IgD-negative memory B cell (primary cell): ENCODE measurements around the gene CPZ. TPM values are rescaled to one million over a fixed set of nuclear protein-coding genes. Genes with fewer than 3 reads are reported as not detected.
A peak's percentile ranks its signal among the peaks of the same experiment; 100 is the strongest.

Source experiments
- H3K27ac Mint-ChIP-seq, 3 donors: one replicate each; pipeline ENCODE4 v1.8.0; 2020 to 2022; ENCODE audit warnings: mild to moderate bottlenecking in 3 of 3, mixed read lengths in 3 of 3, moderate library complexity in 1 of 3
- H3K27me3 Mint-ChIP-seq: one replicate; pipeline ENCODE4 v1.8.0; 2021; ENCODE audit warnings: mixed read lengths
- H3K36me3 Mint-ChIP-seq: one replicate; pipeline ENCODE4 v1.8.0; 2020; ENCODE audit warnings: mild to moderate bottlenecking, mixed read lengths
- H3K4me1 Mint-ChIP-seq, 3 donors: one replicate each; pipeline ENCODE4 v1.8.0; 2020 to 2022; ENCODE audit warnings: mixed read lengths in 3 of 3, mild to moderate bottlenecking in 1 of 3
- H3K4me3 Mint-ChIP-seq, 4 donors: one replicate each; pipeline ENCODE4 v1.8.0; 2020 to 2022; ENCODE audit warnings: mild to moderate bottlenecking in 4 of 4, mixed read lengths in 4 of 4, moderate library complexity in 3 of 4
- H3K9me3 Mint-ChIP-seq, 3 donors: one replicate each; pipeline ENCODE4 v1.8.0; 2020 to 2021; ENCODE audit warnings: mixed read lengths in 3 of 3, mild to moderate bottlenecking in 1 of 3
- polyA plus RNA-seq: library from polyadenylated mRNA; unstranded; fragments of 300-500 nt; fragmentation: Illumina TruSeq; gene quantifications from one replicate; pipeline ENCODE4 v1.2.3, GENCODE V29; 2021

The CPZ gene
- polyA plus RNA-seq, 1 donor from 2014 or later = not detected

- Mint-ChIP-seq H3K4me1 (no peaks in the 10 kb centered on the region), H3K9me3 (no peaks in the 10 kb centered on the region), H3K27me3 (peaks cover 1% of the 10 kb centered on the region), H3K36me3 (peaks cover 1% of the 10 kb centered on the region), H3K27ac (no peak overlapping the region), H3K4me3 (peak overlapping the region in 1 of 4 donors; percentile 11)
Measured at GRCh38 chr4:8639021-8639420, 46.5 kb downstream of the CPZ start.

GRCh38 chr4:8639777-8640720 is 47.5 kb downstream of the CPZ start:
- H3K27me3 Mint-ChIP-seq = peaks cover 1% of the 10 kb centered on the region
- H3K36me3 Mint-ChIP-seq = peaks cover 1% of the 10 kb centered on the region
- H3K27ac Mint-ChIP-seq = no peak overlapping the region
- H3K9me3 Mint-ChIP-seq = no peaks in the 10 kb centered on the region
- H3K4me1 Mint-ChIP-seq = no peaks in the 10 kb centered on the region
- H3K4me3 Mint-ChIP-seq = no peak overlapping the region

DNA sequence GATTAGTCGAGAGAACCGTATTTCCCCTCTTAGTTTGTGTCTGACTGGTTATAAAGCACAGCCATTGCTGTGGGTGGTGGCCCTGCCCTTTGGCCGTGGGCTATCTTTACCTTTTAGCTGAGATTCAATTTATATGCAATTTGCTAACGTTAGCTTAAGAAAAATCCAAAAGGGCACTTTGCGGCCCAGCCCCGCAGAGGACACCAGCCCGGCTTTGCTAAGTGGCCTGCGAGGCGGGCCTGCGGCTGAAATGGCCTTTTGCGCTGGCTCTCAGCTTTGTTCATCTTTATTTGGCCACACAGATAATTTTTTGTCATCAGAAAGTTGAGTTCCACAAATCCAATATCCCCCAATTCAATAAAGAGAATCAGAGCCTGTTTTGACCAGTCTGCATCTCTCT is 48.3 kb downstream of the CPZ start:
- no peak overlapping the region for H3K4me3 Mint-ChIP-seq
- peaks cover 1% of the 10 kb centered on the region for H3K27me3 Mint-ChIP-seq
- H3K4me1 Mint-ChIP-seq = no peaks in the 10 kb centered on the region
- H3K27ac Mint-ChIP-seq = peak overlapping the region in 1 of 3 donors; percentile 31
- peaks cover 1% of the 10 kb centered on the region for H3K36me3 Mint-ChIP-seq
- H3K9me3 Mint-ChIP-seq = no peaks in the 10 kb centered on the region

- no peaks in the 10 kb centered on the region for H3K4me1 Mint-ChIP-seq
- H3K4me3 Mint-ChIP-seq = no peak overlapping the region
- no peaks in the 10 kb centered on the region for H3K9me3 Mint-ChIP-seq
- H3K36me3 Mint-ChIP-seq = peaks cover 1% of the 10 kb centered on the region
- peak overlapping the region in 1 of 3 donors; percentile 31 for H3K27ac Mint-ChIP-seq
- H3K27me3 Mint-ChIP-seq = peaks cover 1% of the 10 kb centered on the region
Measured at GRCh38 chr4:8641256-8641655, 48.7 kb downstream of the CPZ start.

GRCh38 chr4:8641931-8642650 is 49.5 kb downstream of the CPZ start:
- Mint-ChIP-seq H3K4me3 (no peak overlapping the region), H3K27ac (no peak overlapping the region)

DNA sequence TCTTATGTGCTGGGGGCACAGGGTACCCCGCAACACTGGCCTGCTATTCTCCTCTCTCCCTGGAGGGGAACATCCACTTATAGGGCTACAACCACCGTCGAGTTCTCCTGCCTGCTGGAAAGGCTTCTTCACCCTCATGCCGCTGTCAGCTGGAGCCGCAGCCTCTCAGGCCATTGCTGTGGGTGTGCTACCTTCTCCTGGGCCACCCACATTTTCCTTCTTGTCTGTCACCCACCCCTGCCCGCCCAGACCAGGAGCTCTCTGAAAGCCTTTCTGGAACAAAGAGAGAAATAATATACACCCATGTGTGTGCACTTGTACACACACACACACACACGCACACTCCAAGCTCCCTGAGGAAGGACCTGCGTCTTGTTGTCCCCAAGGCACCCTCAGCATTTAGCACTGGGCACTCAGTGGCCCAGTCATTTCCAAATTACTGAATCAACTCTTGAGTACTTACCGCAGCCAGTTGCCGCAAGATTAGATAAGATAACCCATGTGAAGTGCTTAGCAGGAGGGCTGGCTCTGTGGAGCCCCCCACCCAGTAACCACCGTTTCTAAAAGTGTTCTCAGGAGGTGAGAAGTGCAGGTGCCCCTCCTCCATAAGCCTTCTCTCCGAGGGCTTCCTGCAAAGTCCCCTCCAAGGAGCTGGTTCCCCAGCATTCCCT is 50.2 kb downstream of the CPZ start:
- no peak overlapping the region for H3K4me3 Mint-ChIP-seq
- H3K4me1 Mint-ChIP-seq = no peaks in the 10 kb centered on the region
- H3K27ac Mint-ChIP-seq = no peak overlapping the region
- H3K36me3 Mint-ChIP-seq = peaks cover 1% of the 10 kb centered on the region
- H3K27me3 Mint-ChIP-seq = peaks cover 1% of the 10 kb centered on the region
- no peaks in the 10 kb centered on the region for H3K9me3 Mint-ChIP-seq

More at GRCh38 chr4:8641931-8642650, 49.5 kb downstream of the CPZ start:
- Mint-ChIP-seq H3K9me3 (no peaks in the 10 kb centered on the region), H3K27me3 (peaks cover 1% of the 10 kb centered on the region), H3K4me1 (no peaks in the 10 kb centered on the region), H3K36me3 (peaks cover 1% of the 10 kb centered on the region)

DNA sequence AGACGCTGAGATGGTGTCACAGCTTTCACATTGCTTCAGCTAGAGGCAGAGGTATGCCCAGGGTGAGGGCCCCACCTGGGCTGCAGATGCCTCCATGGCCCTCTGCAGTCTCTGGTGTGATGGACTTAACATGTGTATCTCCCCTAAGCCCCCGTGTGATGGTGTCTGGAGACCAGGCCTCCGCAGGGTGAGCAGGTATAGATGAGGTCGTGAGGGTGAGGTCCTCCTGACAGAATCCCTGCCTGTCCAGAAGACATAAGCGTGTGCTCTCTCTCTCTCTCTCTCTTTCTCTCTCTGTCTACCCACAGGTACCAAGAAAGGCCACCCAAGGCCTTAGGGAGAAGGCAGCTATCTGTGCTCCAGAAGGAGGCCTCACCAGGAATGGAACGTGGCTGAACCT is 50.9 kb downstream of the CPZ start:
- Mint-ChIP-seq H3K4me3 (no peak overlapping the region), H3K27me3 (peaks cover 1% of the 10 kb centered on the region), H3K27ac (no peak overlapping the region), H3K9me3 (no peaks in the 10 kb centered on the region), H3K36me3 (peaks cover 1% of the 10 kb centered on the region), H3K4me1 (no peaks in the 10 kb centered on the region)

DNA sequence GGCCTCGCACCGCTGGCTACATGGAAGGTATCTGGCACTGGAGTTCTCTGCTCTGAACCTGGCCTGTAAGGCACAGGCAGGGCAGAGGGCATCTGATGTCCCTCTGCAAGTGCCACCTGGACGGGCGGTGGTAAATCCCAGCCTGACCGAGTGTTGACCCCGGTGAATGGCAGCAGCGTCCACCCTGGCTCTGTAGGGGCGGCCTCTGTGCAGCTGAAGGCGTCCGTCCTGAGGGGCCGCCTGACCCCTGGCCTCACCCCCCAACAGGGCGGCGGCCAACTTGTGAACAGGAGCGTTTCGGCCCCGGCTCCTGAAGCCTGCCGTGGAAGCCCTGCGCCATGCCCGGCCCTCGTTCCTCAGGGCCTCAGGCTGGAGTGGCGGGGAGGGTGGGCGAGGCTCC is 51.4 kb downstream of the CPZ start:
- Mint-ChIP-seq H3K9me3 (no peaks in the 10 kb centered on the region), H3K36me3 (no peaks in the 10 kb centered on the region), H3K27ac (no peak overlapping the region), H3K4me3 (no peak overlapping the region), H3K27me3 (peaks cover 1% of the 10 kb centered on the region), H3K4me1 (no peaks in the 10 kb centered on the region)

GRCh38 chr4:8644461-8644891 is 51.9 kb downstream of the CPZ start:
- Mint-ChIP-seq H3K4me3 (no peak overlapping the region), H3K27me3 (no peaks in the 10 kb centered on the region), H3K36me3 (no peaks in the 10 kb centered on the region), H3K9me3 (no peaks in the 10 kb centered on the region), H3K4me1 (peaks cover 0 to 1% (median 0%) of the 10 kb centered on the region in 3 donors), H3K27ac (no peak overlapping the region)

- peaks cover 0 to under 1% (median 0%) of the 10 kb centered on the region in 3 donors for H3K9me3 Mint-ChIP-seq
- H3K27me3 Mint-ChIP-seq = no peaks in the 10 kb centered on the region
- H3K27ac Mint-ChIP-seq = no peak overlapping the region
- H3K4me3 Mint-ChIP-seq = no peak overlapping the region
- no peaks in the 10 kb centered on the region for H3K36me3 Mint-ChIP-seq
- peaks cover 0 to 1% (median 0%) of the 10 kb centered on the region in 3 donors for H3K4me1 Mint-ChIP-seq
Measured at GRCh38 chr4:8644966-8645752, 52.6 kb downstream of the CPZ start.

GRCh38 chr4:8645753-8646124 is 53.2 kb downstream of the CPZ start:
- H3K36me3 Mint-ChIP-seq = no peaks in the 10 kb centered on the region
- H3K4me1 Mint-ChIP-seq = peaks cover 0 to 1% (median 0%) of the 10 kb centered on the region in 3 donors
- H3K27me3 Mint-ChIP-seq = peaks cover 1% of the 10 kb centered on the region
- no peak overlapping the region for H3K4me3 Mint-ChIP-seq
- no peak overlapping the region for H3K27ac Mint-ChIP-seq
- peaks cover 0 to 2% (median 0%) of the 10 kb centered on the region in 3 donors for H3K9me3 Mint-ChIP-seq

DNA sequence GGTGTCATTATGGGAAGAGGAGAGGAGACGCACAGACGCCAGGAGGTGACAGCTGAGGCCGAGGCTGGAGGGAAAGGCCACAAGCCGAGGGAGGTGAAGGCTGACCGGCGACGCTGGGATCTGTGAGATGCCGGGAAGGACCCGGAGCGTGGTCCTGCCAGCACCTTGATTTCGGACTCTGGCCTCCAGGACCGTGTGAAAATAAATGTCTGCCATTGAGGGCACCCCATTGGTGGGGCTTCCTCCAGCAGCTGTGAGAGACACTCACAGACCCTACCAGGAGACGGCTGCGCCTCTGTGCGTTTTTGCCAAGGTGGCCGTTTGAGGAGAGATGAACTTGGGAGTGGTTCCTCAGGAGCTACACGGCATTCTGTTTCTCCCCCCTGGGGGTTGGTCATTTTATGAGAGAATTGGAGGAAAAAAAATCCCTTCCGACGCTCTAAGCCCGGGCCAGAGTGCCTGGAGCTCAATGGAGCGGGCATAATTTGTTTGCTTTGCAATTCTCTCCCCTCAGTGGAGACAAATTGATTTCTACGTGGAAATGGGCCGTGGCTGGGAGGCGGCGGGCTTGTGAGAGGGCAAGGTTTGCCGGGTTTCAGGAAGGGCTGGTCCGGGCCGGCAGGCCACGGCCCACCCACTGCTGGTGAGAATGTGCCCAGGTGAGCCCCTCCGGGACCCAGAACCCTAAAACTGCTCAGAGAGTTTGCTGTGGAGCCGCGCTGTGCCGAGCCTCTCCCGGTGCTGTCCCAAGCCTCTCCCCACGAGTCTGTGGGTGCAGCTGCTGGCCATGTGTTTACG is 53.9 kb downstream of the CPZ start:
- Mint-ChIP-seq H3K27me3 (peaks cover 2% of the 10 kb centered on the region), H3K4me1 (peaks cover 0 to 1% (median 0%) of the 10 kb centered on the region in 3 donors), H3K36me3 (no peaks in the 10 kb centered on the region), H3K9me3 (peaks cover 0 to 2% (median 0%) of the 10 kb centered on the region in 3 donors), H3K27ac (no peak overlapping the region), H3K4me3 (no peak overlapping the region)

DNA sequence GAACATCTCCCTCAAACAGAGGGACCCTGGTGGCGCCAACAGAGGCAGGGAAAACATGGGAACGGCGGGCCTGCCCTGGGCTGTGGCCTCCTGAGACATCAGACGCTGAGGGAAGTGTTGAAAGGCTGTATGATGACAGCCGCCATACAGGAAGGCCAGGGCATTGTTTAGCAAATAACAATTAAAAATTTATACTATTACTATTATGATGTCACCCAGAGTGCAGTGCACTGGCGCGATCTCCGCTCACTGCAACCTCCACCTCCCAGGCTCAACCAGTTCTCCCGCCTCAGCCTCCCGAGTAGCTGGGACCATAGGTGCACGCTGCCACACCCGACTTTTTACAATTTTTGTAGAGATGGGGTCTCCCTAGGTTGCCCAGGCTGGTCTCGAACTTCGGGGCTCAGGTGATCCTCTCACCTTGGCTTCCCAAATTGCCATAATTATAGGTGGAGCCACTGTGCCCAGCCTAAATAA is 54.6 kb downstream of the CPZ start:
- Mint-ChIP-seq H3K27me3 (peaks cover 3% of the 10 kb centered on the region), H3K27ac (no peak overlapping the region), H3K36me3 (no peaks in the 10 kb centered on the region), H3K4me1 (peaks cover 0 to 1% (median 0%) of the 10 kb centered on the region in 3 donors), H3K9me3 (peaks cover 0 to 2% (median 0%) of the 10 kb centered on the region in 3 donors), H3K4me3 (no peak overlapping the region)
